ENCODE data around the gene RFX3. TPM values are rescaled to one million over a fixed set of nuclear protein-coding genes. Genes with fewer than 3 reads are reported as not detected.

The RFX3 gene
- total RNA-seq, 2 donors from 2014 or later = 27.5 to 28.2 TPM

DNA sequence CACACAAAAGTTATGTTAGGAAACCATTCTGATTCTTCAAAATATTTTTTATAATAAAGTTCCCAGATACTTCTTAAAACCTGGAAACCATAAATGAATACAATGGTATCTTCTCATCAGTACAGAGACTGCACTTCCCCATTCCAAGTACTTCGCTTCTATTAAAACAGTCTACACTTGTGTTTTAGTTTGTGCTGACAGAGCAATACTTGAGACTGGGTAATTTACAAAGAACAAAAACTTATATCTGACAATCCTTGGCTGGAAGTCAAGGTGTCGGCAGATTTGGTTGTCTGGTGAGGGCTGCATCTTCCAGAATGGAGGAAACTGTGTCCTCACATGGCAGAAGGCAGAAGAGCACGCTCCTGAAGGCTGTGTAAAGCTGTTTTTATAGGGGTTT, 70.1 kb downstream of the RFX3 start:
- Histone ChIP-seq H3K27me3 (ENCODE audit: control insufficient read depth, insufficient read depth, low read length, poor library complexity, severe bottlenecking) (no peaks in the 10 kb centered on the region), H3K4me1 (ENCODE audit: control insufficient read depth, insufficient read depth, low read length) (no peaks in the 10 kb centered on the region), H3K9ac (ENCODE audit: extremely low read depth, low read length, poor library complexity, severe bottlenecking) (no peak overlapping the region), H3K27ac (ENCODE audit: low read depth, low read length) (no peak overlapping the region), H3K36me3 (ENCODE audit: control insufficient read depth, insufficient read depth, low read length) (no peaks in the 10 kb centered on the region), H3K4me3 (ENCODE audit: low read length) (no peak overlapping the region), H3K9me3 (ENCODE audit: control insufficient read depth, low read length) (no peaks in the 10 kb centered on the region)
- Mint-ChIP-seq H3K4me1 (no peaks in the 10 kb centered on the region), H3K27ac (no peak overlapping the region), H3K36me3 (ENCODE audit: low read depth) (peaks cover 4% of the 10 kb centered on the region), H3K4me3 (no peak overlapping the region), H3K27me3 (ENCODE audit: insufficient read depth) (no peaks in the 10 kb centered on the region), H3K9me3 (no peaks in the 10 kb centered on the region)
- WGBS, 2 experiments (ENCODE audit: insufficient coverage in 1 of 2, insufficient read length in 1 of 2) = 86 to 92% methylated on average over 1 to 3 of the region's 3 CpGs
- DNase-seq = no peak
- TF ChIP-seq, protein P1, sequence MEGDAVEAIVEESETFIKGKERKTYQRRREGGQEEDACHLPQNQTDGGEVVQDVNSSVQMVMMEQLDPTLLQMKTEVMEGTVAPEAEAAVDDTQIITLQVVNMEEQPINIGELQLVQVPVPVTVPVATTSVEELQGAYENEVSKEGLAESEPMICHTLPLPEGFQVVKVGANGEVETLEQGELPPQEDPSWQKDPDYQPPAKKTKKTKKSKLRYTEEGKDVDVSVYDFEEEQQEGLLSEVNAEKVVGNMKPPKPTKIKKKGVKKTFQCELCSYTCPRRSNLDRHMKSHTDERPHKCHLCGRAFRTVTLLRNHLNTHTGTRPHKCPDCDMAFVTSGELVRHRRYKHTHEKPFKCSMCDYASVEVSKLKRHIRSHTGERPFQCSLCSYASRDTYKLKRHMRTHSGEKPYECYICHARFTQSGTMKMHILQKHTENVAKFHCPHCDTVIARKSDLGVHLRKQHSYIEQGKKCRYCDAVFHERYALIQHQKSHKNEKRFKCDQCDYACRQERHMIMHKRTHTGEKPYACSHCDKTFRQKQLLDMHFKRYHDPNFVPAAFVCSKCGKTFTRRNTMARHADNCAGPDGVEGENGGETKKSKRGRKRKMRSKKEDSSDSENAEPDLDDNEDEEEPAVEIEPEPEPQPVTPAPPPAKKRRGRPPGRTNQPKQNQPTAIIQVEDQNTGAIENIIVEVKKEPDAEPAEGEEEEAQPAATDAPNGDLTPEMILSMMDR (conservative IDR thresholded peaks at IDR 0.05) = no peak

DNA sequence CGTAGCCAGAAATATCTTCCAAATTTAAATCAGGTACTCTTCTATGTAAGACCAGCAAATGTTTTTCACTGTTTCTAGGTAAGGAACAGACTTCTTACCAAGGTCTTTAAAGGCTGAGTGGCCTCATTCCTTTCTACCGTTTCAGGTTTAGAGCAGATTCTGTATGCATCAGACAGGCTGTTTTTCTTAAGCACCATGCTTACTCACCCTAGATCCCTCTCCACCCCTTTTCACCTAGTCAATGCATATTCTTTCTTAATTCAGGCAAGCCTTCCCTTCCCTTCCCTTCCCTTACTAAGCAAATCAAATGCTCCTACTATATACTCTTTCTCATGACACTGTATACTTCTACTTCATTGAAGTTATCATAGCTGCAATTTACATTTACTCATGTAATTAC, 70.7 kb downstream of the RFX3 start:
- DNase-seq = no peak

DNA sequence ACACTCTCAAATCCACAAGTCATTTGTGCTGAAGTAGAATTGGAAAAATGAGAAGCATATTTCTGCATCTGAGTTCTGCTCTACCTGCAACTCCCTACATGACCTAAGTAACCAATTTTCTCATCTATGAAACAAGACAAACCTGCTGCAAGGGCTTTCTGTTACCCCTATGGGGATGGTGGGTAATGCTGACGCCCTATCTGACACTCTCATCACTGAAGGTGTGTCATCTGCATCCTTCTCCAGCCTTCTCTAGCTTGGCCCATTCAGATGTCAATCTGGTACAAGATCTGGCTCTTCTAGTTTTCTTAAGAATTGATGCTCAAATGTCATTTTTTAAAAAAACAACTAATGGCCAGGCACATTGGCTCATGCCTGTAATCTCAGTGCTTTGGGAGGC, 73.8 kb downstream of the RFX3 start:
- Mint-ChIP-seq H3K4me3 (no peak overlapping the region), H3K27ac (no peak overlapping the region), H3K4me1 (no peaks in the 10 kb centered on the region), H3K36me3 (ENCODE audit: low read depth) (peaks cover 4% of the 10 kb centered on the region), H3K27me3 (ENCODE audit: insufficient read depth) (no peaks in the 10 kb centered on the region), H3K9me3 (no peaks in the 10 kb centered on the region)
- Histone ChIP-seq H3K4me3 (ENCODE audit: low read length) (no peak overlapping the region), H3K27me3 (ENCODE audit: control insufficient read depth, insufficient read depth, low read length, poor library complexity, severe bottlenecking) (no peaks in the 10 kb centered on the region), H3K36me3 (ENCODE audit: control insufficient read depth, insufficient read depth, low read length) (no peaks in the 10 kb centered on the region), H3K9ac (ENCODE audit: extremely low read depth, low read length, poor library complexity, severe bottlenecking) (no peak overlapping the region), H3K9me3 (ENCODE audit: control insufficient read depth, low read length) (no peaks in the 10 kb centered on the region), H3K27ac (ENCODE audit: low read depth, low read length) (no peak overlapping the region), H3K4me1 (ENCODE audit: control insufficient read depth, insufficient read depth, low read length) (no peaks in the 10 kb centered on the region)
- TF ChIP-seq, protein P1 (conservative IDR thresholded peaks at IDR 0.05) = no peak
- WGBS, 2 experiments (ENCODE audit: insufficient coverage in 1 of 2, insufficient read length in 1 of 2) = 92 to 100% methylated on average over 1 of the region's 1 CpG
- DNase-seq = no peak

More for the DNA sequence above, 70.7 kb downstream of the RFX3 start:
- H3K36me3 Mint-ChIP-seq (ENCODE audit: low read depth) = peaks cover 4% of the 10 kb centered on the region
- Histone ChIP-seq H3K36me3 (ENCODE audit: control insufficient read depth, insufficient read depth, low read length) (no peaks in the 10 kb centered on the region), H3K4me1 (ENCODE audit: control insufficient read depth, insufficient read depth, low read length) (no peaks in the 10 kb centered on the region), H3K9ac (ENCODE audit: extremely low read depth, low read length, poor library complexity, severe bottlenecking) (no peak overlapping the region), H3K9me3 (ENCODE audit: control insufficient read depth, low read length) (no peaks in the 10 kb centered on the region), H3K27me3 (ENCODE audit: control insufficient read depth, insufficient read depth, low read length, poor library complexity, severe bottlenecking) (no peaks in the 10 kb centered on the region), H3K27ac (ENCODE audit: low read depth, low read length) (no peak overlapping the region), H3K4me3 (ENCODE audit: low read length) (no peak overlapping the region)
- TF ChIP-seq, protein P1 (conservative IDR thresholded peaks at IDR 0.05) = no peak
- H3K4me3 Mint-ChIP-seq = no peak overlapping the region
- H3K27me3 Mint-ChIP-seq (ENCODE audit: insufficient read depth) = no peaks in the 10 kb centered on the region
- WGBS, 2 experiments (ENCODE audit: insufficient coverage in 1 of 2, insufficient read length in 1 of 2) = 58 to 79% methylated on average over 2 of the region's 2 CpGs
- H3K9me3 Mint-ChIP-seq = no peaks in the 10 kb centered on the region
- H3K27ac Mint-ChIP-seq = peak overlapping the region; percentile 2
- H3K4me1 Mint-ChIP-seq = no peaks in the 10 kb centered on the region
